ENCODE measurements around the gene CCSER2. TPM values are rescaled to one million over a fixed set of nuclear protein-coding genes. Genes with fewer than 3 reads are reported as not detected.
"Not testable (repeated sequence)": the region's sequence is repeated elsewhere in the genome, so short reads cannot be mapped to it uniquely, and the experiment has no call there.

The CCSER2 gene
- 10 to 100 TPM; 80.2 to 87.9 TPM for total RNA-seq

- Mint-ChIP-seq H3K4me3 (peak within 1 kb of the TSS; percentile 86), H3K27ac (peak within 1 kb of the TSS; percentile 94), H3K27me3 (peaks cover 10% of the 10 kb centered on the region), H3K4me1 (peaks cover 34% of the 10 kb centered on the region), H3K9me3 (no peaks in the 10 kb centered on the region), H3K36me3 (ENCODE audit: low read depth) (peaks cover 16% of the 10 kb centered on the region)
- POLR2A ChIA-PET, result interaction anchor here (0.7 to 3.0 kb wide), 13 partner anchors 9 to 189 kb away, joined by 3 to 30 read pairs (median 7); partner anchors contain the start of gene GHITM
- CTCF ChIA-PET, result interaction anchor here (0.6 to 3.1 kb wide), 10 partner anchors 21 to 208 kb away, joined by 3 to 22 read pairs (median 3); no protein-coding TSS in a partner anchor
- peak; percentile 94 for DNase-seq
Observed at GRCh38 chr10:84328418-84329195, at the start of gene CCSER2. TSS of gene CCSER2 (plus strand) at chr10:84328589. CDS start at chr10:84371053, 42,464 bp downstream.

- H3K27me3 Mint-ChIP-seq, result peaks cover 28% of the 10 kb centered on the region
- H3K27ac Mint-ChIP-seq; H3K9me3 Mint-ChIP-seq; DNase-seq; H3K4me3 Mint-ChIP-seq; POLR2A ChIA-PET; H3K4me1 Mint-ChIP-seq; H3K36me3 Mint-ChIP-seq (ENCODE audit: low read depth): not testable (repeated sequence)
- CTCF ChIA-PET, result interaction anchor here (1.2 to 1.3 kb wide), 2 partner anchors 14 to 54 kb away, joined by 3 to 4 read pairs; no protein-coding TSS in a partner anchor
Observed at GRCh38 chr10:84279876-84280475, 48.4 kb upstream of the CCSER2 start.

- H3K36me3 Mint-ChIP-seq (ENCODE audit: low read depth), result no peaks in the 10 kb centered on the region
- CTCF ChIA-PET, result interaction anchor here (1.7 kb wide), 1 partner anchor 19 kb away, joined by 6 read pairs; no protein-coding TSS in a partner anchor
- H3K27ac Mint-ChIP-seq, result no peak overlapping the region
Observed at GRCh38 chr10:84286695-84287094, 41.7 kb upstream of the CCSER2 start.

GRCh38 chr10:84288151-84288550, 40.2 kb upstream of the CCSER2 start:
- H3K4me3 Mint-ChIP-seq, result no peak overlapping the region
- peaks cover 2% of the 10 kb centered on the region for H3K4me1 Mint-ChIP-seq
- H3K9me3 Mint-ChIP-seq, result no peaks in the 10 kb centered on the region
- CTCF ChIA-PET, result interaction anchor here (1.7 kb wide), 1 partner anchor 249 kb away, joined by 3 read pairs; no protein-coding TSS in a partner anchor
- POLR2A ChIA-PET, result no interaction called here
- no peak overlapping the region for H3K27ac Mint-ChIP-seq
- H3K27me3 Mint-ChIP-seq, result peaks cover 28% of the 10 kb centered on the region
- no peak for DNase-seq
- H3K36me3 Mint-ChIP-seq (ENCODE audit: low read depth), result no peaks in the 10 kb centered on the region

More at GRCh38 chr10:84286695-84287094, 41.7 kb upstream of the CCSER2 start:
- H3K27me3 Mint-ChIP-seq, result peaks cover 28% of the 10 kb centered on the region
- POLR2A ChIA-PET, result no interaction called here
- no peak for DNase-seq
- H3K4me3 Mint-ChIP-seq, result no peak overlapping the region
- H3K4me1 Mint-ChIP-seq, result peaks cover 1% of the 10 kb centered on the region
- H3K9me3 Mint-ChIP-seq, result no peaks in the 10 kb centered on the region

- POLR2A ChIA-PET, result no interaction called here
- no peak for DNase-seq
- Mint-ChIP-seq H3K27ac (no peak overlapping the region), H3K27me3 (peaks cover 28% of the 10 kb centered on the region), H3K36me3 (ENCODE audit: low read depth) (no peaks in the 10 kb centered on the region), H3K9me3 (no peaks in the 10 kb centered on the region), H3K4me1 (peaks cover 18% of the 10 kb centered on the region), H3K4me3 (no peak overlapping the region)
- CTCF ChIA-PET, result interaction anchor here (1.4 kb wide), 1 partner anchor 23 kb away, joined by 5 read pairs; no protein-coding TSS in a partner anchor
Observed at GRCh38 chr10:84289521-84290200, 38.7 kb upstream of the CCSER2 start.

GRCh38 chr10:84290235-84290634, 38.2 kb upstream of the CCSER2 start:
- H3K9me3 Mint-ChIP-seq, result no peaks in the 10 kb centered on the region
- CTCF ChIA-PET, result interaction anchor here (1.4 kb wide), 2 partner anchors 12 to 23 kb away, joined by 3 to 5 read pairs; no protein-coding TSS in a partner anchor

GRCh38 chr10:84291384-84291783, 37.0 kb upstream of the CCSER2 start:
- DNase-seq, result no peak
- Mint-ChIP-seq H3K36me3 (ENCODE audit: low read depth) (no peaks in the 10 kb centered on the region), H3K4me3 (no peak overlapping the region), H3K27me3 (peaks cover 28% of the 10 kb centered on the region), H3K27ac (no peak overlapping the region), H3K4me1 (peaks cover 25% of the 10 kb centered on the region), H3K9me3 (no peaks in the 10 kb centered on the region)
- ChIA-PET POLR2A (no interaction called here), CTCF (interaction anchor here (0.6 to 1.4 kb wide), 3 partner anchors 11 to 246 kb away, joined by 3 read pairs; no protein-coding TSS in a partner anchor)

More at GRCh38 chr10:84290235-84290634, 38.2 kb upstream of the CCSER2 start:
- Mint-ChIP-seq H3K36me3 (ENCODE audit: low read depth) (no peaks in the 10 kb centered on the region), H3K27ac (no peak overlapping the region), H3K4me3 (no peak overlapping the region), H3K27me3 (peaks cover 28% of the 10 kb centered on the region), H3K4me1 (peaks cover 23% of the 10 kb centered on the region)
- POLR2A ChIA-PET, result no interaction called here
- DNase-seq, result no peak

- no peak for DNase-seq
- Mint-ChIP-seq H3K36me3 (ENCODE audit: low read depth) (no peaks in the 10 kb centered on the region), H3K4me1 (peaks cover 25% of the 10 kb centered on the region), H3K9me3 (no peaks in the 10 kb centered on the region), H3K4me3 (no peak overlapping the region), H3K27ac (no peak overlapping the region), H3K27me3 (peaks cover 27% of the 10 kb centered on the region)
- POLR2A ChIA-PET, result interaction anchor here (1.2 to 1.7 kb wide), 3 partner anchors 19 to 37 kb away, joined by 3 to 12 read pairs (median 4); no protein-coding TSS in a partner anchor
- CTCF ChIA-PET, result interaction anchor here (0.6 to 1.9 kb wide), 3 partner anchors 137 to 266 kb away, joined by 3 to 6 read pairs (median 3); no protein-coding TSS in a partner anchor
Observed at GRCh38 chr10:84292502-84292901, 35.9 kb upstream of the CCSER2 start.

GRCh38 chr10:84293171-84293570, 35.2 kb upstream of the CCSER2 start:
- Mint-ChIP-seq H3K4me1 (peaks cover 25% of the 10 kb centered on the region), H3K4me3 (no peak overlapping the region), H3K36me3 (ENCODE audit: low read depth) (no peaks in the 10 kb centered on the region), H3K9me3 (no peaks in the 10 kb centered on the region), H3K27me3 (peaks cover 24% of the 10 kb centered on the region), H3K27ac (peak overlapping the region; percentile 45)
- POLR2A ChIA-PET, result interaction anchor here (1.0 to 1.7 kb wide), 5 partner anchors 15 to 36 kb away, joined by 3 to 12 read pairs (median 4); no protein-coding TSS in a partner anchor
- no peak for DNase-seq
- CTCF ChIA-PET, result interaction anchor here (0.9 to 1.9 kb wide), 6 partner anchors 17 to 244 kb away, joined by 3 to 10 read pairs (median 4); no protein-coding TSS in a partner anchor

- ChIA-PET CTCF (interaction anchor here (0.8 to 1.9 kb wide), 9 partner anchors 15 to 244 kb away, joined by 3 to 10 read pairs (median 3); no protein-coding TSS in a partner anchor), POLR2A (interaction anchor here (0.9 to 1.7 kb wide), 6 partner anchors 15 to 41 kb away, joined by 3 to 12 read pairs (median 4); no protein-coding TSS in a partner anchor)
- H3K4me1 Mint-ChIP-seq, result peaks cover 25% of the 10 kb centered on the region
Observed at GRCh38 chr10:84293574-84294016, 34.8 kb upstream of the CCSER2 start.

GRCh38 chr10:84294766-84295447, 33.5 kb upstream of the CCSER2 start:
- ChIA-PET CTCF (no interaction called here), POLR2A (no interaction called here)
- no peak for DNase-seq
- H3K27ac Mint-ChIP-seq, result no peak overlapping the region
- no peaks in the 10 kb centered on the region for H3K36me3 Mint-ChIP-seq (ENCODE audit: low read depth)
- H3K27me3 Mint-ChIP-seq, result peaks cover 16% of the 10 kb centered on the region
- H3K4me3 Mint-ChIP-seq, result no peak overlapping the region
- H3K4me1 Mint-ChIP-seq, result peaks cover 25% of the 10 kb centered on the region
- H3K9me3 Mint-ChIP-seq, result no peaks in the 10 kb centered on the region

More at GRCh38 chr10:84293574-84294016, 34.8 kb upstream of the CCSER2 start:
- no peaks in the 10 kb centered on the region for H3K9me3 Mint-ChIP-seq
- peak; percentile 54 for DNase-seq
- H3K27me3 Mint-ChIP-seq, result peaks cover 25% of the 10 kb centered on the region
- H3K4me3 Mint-ChIP-seq, result no peak overlapping the region
- no peaks in the 10 kb centered on the region for H3K36me3 Mint-ChIP-seq (ENCODE audit: low read depth)
- peak overlapping the region; percentile 45 for H3K27ac Mint-ChIP-seq
